Smooth muscle cell (in vitro differentiated cells): ENCODE data around the gene RHOA. TPM values are rescaled to one million over a fixed set of nuclear protein-coding genes. Genes with fewer than 3 reads are reported as not detected.
"Not testable (repeated sequence)": the region's sequence is repeated elsewhere in the genome, so short reads cannot be mapped to it uniquely, and the experiment has no call there.

ENCODE experiments used
- DNase-seq: peaks from one replicate; lab custom pipeline; 2025; ENCODE audit not compliant: unreplicated experiment; lab: John Stamatoyannopoulos, UW
- H2AFZ ChIP-seq: fragments of 200-600 bp; sonication (generic); 2 replicates; pipeline ENCODE4 v1.6.0; 2016; ENCODE audit warnings: antibody characterized with exemption, low read depth, mild to moderate bottlenecking
- H3F3A ChIP-seq: fragments of 200-600 bp; sonication (generic); 2 replicates; pipeline ENCODE4 v1.6.0; 2017; ENCODE audit warnings: antibody characterized with exemption, low read depth
- H3K27ac ChIP-seq: fragments of 200-600 bp; sonication (generic); 2 replicates; pipeline ENCODE4 v1.5.1; 2016; ENCODE audit warnings: low read depth, mild to moderate bottlenecking
- H3K27me3 ChIP-seq: fragments of 200-600 bp; sonication (generic); 2 replicates; pipeline ENCODE4 v1.6.1; 2016; ENCODE audit warnings: low read depth, mild to moderate bottlenecking
- H3K36me3 ChIP-seq: fragments of 200-600 bp; sonication (generic); 2 replicates; pipeline ENCODE4 v1.5.1; 2016; ENCODE audit warnings: low read depth
- H3K4me1 ChIP-seq: fragments of 200-600 bp; sonication (generic); 2 replicates; pipeline ENCODE4 v1.5.1; 2016; ENCODE audit warnings: low read depth
- H3K4me2 ChIP-seq: fragments of 200-600 bp; sonication (generic); 2 replicates; pipeline ENCODE4 v1.6.0; 2016; ENCODE audit warnings: mild to moderate bottlenecking
- H3K4me3 ChIP-seq: fragments of 200-600 bp; sonication (generic); 2 replicates; pipeline ENCODE4 v1.5.1; 2016; ENCODE audit warnings: mild to moderate bottlenecking
- H3K79me2 ChIP-seq: fragments of 200-600 bp; sonication (generic); 2 replicates; pipeline ENCODE4 v1.6.0; 2016; ENCODE audit warnings: low read depth, mild to moderate bottlenecking
- H3K9ac ChIP-seq: fragments of 200-600 bp; sonication (generic); 2 replicates; pipeline ENCODE4 v1.6.0; 2016; ENCODE audit warnings: low read depth
- H3K9me3 ChIP-seq: fragments of 200-600 bp; sonication (generic); replicated peaks from 2 replicates; pipeline ENCODE4 v1.5.1; 2016; ENCODE audit warnings: low read depth
- H4K20me1 ChIP-seq: fragments of 200-600 bp; sonication (generic); 2 replicates; pipeline ENCODE4 v1.6.0; 2016; ENCODE audit warnings: low read depth
- WGBS: methylation state at CpG from one replicate; pipeline ENCODE4 v1.1.7; 2016; ENCODE audit warnings: low lambda C conversion rate; 5-methylcytosine and 5-hydroxymethylcytosine counted together
- polyA plus RNA-seq: library from polyadenylated mRNA; unstranded; fragments of >200 nt; fragmentation: Nextera tagmentation; extraction: Ambion mirVana; gene quantifications from 2 replicates; pipeline ENCODE4 v1.2.1, GENCODE V29; 2016
- total RNA-seq: library from RNA; depleted of rRNA; stranded (reverse); fragments of >200 nt; gene quantifications from 2 replicates; pipeline ENCODE4 v1.2.3, GENCODE V29; 2014
- TF ChIP-seq, protein P1 (sequence below): fragments of 200-600 bp; sonication (generic); IDR thresholded peaks from 2 replicates; pipeline ENCODE4 v1.5.1; 2017; ENCODE audit warnings: borderline replicate concordance, mild to moderate bottlenecking, antibody characterized with exemption; ENCODE audit not compliant: insufficient read depth, poor library complexity, severe bottlenecking

Gene RHOA
- total and polyA plus RNA-seq, 2 experiments from 2014 or later, result 447 to 530 TPM

DNA sequence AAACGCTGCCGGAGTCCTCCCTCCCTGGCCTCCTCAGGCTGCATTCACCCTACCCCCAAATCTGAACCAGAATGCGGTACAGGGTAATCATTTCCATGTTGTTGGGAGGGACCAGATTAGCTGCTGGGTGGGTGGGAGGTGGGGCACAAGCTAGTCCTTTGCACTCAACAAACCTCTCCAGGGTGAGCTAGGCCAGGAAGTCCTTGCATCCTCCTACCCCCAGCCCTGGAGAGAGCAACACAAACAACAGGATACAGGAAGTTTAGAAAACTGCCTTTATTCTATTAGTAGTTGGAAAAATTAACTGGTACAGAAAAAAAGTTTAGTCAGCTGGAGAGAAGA lies 52.9 kb downstream of the RHOA start:
- Histone ChIP-seq H3K9ac (no peak overlapping the region), H3K4me2 (peak overlapping the region; percentile 87), H3K27ac (peak overlapping the region; percentile 87), H3K36me3 (no peaks in the 10 kb centered on the region), H3K27me3 (no peaks in the 10 kb centered on the region), H3F3A (peaks cover 20% of the 10 kb centered on the region), H3K4me3 (peak overlapping the region; percentile 68), H2AFZ (no peak overlapping the region), H3K4me1 (peaks cover 17% of the 10 kb centered on the region), H3K79me2 (peaks cover 18% of the 10 kb centered on the region), H3K9me3 (no peaks in the 10 kb centered on the region), H4K20me1 (peaks cover 33% of the 10 kb centered on the region)
- no peak for DNase-seq
- WGBS, result 43% methylated on average over 3 of the region's 3 CpGs
- TF ChIP-seq, protein P1, sequence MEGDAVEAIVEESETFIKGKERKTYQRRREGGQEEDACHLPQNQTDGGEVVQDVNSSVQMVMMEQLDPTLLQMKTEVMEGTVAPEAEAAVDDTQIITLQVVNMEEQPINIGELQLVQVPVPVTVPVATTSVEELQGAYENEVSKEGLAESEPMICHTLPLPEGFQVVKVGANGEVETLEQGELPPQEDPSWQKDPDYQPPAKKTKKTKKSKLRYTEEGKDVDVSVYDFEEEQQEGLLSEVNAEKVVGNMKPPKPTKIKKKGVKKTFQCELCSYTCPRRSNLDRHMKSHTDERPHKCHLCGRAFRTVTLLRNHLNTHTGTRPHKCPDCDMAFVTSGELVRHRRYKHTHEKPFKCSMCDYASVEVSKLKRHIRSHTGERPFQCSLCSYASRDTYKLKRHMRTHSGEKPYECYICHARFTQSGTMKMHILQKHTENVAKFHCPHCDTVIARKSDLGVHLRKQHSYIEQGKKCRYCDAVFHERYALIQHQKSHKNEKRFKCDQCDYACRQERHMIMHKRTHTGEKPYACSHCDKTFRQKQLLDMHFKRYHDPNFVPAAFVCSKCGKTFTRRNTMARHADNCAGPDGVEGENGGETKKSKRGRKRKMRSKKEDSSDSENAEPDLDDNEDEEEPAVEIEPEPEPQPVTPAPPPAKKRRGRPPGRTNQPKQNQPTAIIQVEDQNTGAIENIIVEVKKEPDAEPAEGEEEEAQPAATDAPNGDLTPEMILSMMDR, result no peak

DNA sequence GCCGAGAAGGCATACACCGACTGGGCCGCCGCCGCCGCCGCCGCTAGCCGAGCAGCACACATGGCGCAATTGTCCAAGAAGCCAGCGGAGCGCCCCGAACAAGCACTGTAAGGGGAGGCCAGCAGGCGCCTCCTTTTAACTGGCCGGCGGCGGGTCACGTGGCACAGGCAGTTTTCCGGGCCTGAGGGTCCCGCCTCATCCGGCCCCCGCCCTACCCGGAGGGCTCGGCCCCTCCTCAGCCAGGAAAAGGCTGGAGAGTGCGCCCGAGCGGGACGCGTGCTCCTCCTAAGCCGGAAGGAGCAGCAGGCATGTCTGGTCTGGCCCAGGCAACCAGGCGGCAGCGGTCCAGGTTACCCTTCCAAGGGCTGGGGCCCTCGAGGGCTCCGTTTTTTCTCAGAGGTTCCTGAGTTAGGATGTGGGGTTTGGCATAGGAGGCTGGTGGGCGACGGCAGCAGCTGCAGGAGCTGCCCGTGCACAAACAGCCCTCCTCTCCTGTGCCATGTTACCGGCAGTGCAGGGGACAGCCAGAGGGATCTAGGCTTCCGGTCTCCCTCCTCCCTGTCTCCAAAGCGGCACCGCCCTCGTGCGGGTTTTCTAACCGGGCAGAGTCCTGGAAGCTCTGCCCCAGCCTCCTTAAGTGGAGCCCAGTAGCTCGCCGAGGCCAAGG lies 53.4 kb downstream of the RHOA start, which contains the start of gene GPX1:
TSS of gene GPX1 (minus strand) at position 137 of the 667 bp plus-strand sequence. CDS start at position 62, 75 bp downstream.
- peaks cover 13% of the 10 kb centered on the region for H3K79me2 ChIP-seq
- WGBS, result 5% methylated on average over 32 of the region's 46 CpGs
- H3K4me2 ChIP-seq, result peak within 1 kb of the TSS; percentile 87
- H3K9me3 ChIP-seq, result no peaks in the 10 kb centered on the region
- peak within 1 kb of the TSS; percentile 78 for H3K9ac ChIP-seq
- peaks cover 28% of the 10 kb centered on the region for H4K20me1 ChIP-seq
- no peaks in the 10 kb centered on the region for H3K36me3 ChIP-seq
- no peak within 1 kb of the TSS for H2AFZ ChIP-seq
- H3K4me3 ChIP-seq, result peak within 1 kb of the TSS; percentile 68
- DNase-seq, result peak; percentile 83
- no peaks in the 10 kb centered on the region for H3K27me3 ChIP-seq
- peaks cover 17% of the 10 kb centered on the region for H3K4me1 ChIP-seq
- TF ChIP-seq, protein P1, result no peak
- peak within 1 kb of the TSS; percentile 87 for H3K27ac ChIP-seq
- peaks cover 20% of the 10 kb centered on the region for H3F3A ChIP-seq

DNA sequence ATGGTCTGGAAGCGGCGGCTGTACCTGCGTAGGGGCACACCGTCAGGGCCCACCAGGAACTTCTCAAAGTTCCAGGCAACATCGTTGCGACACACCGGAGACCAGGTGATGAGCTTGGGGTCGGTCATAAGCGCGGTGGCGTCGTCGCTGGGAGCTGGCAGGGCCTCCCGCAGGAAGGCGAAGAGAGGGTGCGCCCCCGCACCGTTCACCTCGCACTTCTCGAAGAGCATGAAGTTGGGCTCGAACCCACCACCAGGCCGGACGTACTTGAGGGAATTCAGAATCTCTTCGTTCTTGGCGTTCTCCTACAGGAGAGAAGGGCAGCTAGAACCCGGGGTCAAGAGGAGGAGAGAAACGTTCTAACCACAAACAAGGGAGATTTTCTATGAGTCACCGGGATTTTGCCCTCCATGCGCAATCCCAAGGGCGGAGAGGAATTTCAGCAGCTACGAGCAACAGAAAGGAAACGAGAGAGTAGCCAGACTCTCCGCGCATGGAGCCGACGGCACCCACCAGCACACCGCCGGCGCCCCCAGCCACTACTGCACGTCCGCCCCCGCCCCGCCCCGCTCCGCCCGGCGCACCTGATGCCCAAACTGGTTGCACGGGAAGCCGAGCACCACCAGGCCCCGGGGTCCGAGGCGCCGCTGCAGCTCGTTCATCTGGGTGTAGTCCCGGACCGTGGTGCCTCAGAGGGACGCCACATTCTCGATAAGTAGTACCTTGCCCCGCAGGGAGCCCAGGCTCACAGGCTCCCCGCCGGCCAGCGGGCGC lies 54.1 kb downstream of the RHOA start:
- H3K79me2 ChIP-seq, result peaks cover 13% of the 10 kb centered on the region
- 9% methylated on average over 55 of the region's 63 CpGs for WGBS

DNA sequence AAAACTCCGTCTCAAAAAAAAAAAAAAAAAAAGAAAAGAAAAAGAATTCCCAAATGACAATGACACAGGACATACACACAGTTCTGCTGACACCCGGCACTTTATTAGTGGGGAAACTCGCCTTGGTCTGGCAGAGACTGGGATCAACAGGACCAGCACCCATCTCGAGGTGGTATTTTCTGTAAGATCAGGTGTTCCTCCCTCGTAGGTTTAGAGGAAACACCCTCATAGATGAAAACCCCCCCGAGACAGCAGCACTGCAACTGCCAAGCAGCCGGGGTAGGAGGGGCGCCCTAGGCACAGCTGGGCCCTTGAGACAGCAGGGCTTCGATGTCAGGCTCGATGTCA lies 54.7 kb downstream of the RHOA start:
- Histone ChIP-seq H3K9ac (peak overlapping the region; percentile 78), H3K4me2 (peak overlapping the region; percentile 87), H3K79me2 (peaks cover 13% of the 10 kb centered on the region), H3F3A (peaks cover 24% of the 10 kb centered on the region), H3K4me3 (peak overlapping the region; percentile 68), H3K27ac (peak overlapping the region; percentile 87), H4K20me1 (peaks cover 15% of the 10 kb centered on the region), H3K4me1 (peaks cover 17% of the 10 kb centered on the region)
- 66% methylated on average over 10 of the region's 10 CpGs for WGBS
- H2AFZ ChIP-seq, H3K27me3 ChIP-seq, H3K36me3 ChIP-seq, H3K9me3 ChIP-seq, DNase-seq: not testable (repeated sequence)

More for the DNA sequence above, 54.1 kb downstream of the RHOA start:
- Histone ChIP-seq H4K20me1 (peaks cover 21% of the 10 kb centered on the region), H3K4me3 (peak overlapping the region; percentile 68), H3K27ac (peak overlapping the region; percentile 87), H3K4me2 (peak overlapping the region; percentile 87), H3K9ac (peak overlapping the region; percentile 78), H3F3A (peaks cover 20% of the 10 kb centered on the region), H3K4me1 (peaks cover 17% of the 10 kb centered on the region)
- DNase-seq, result peak; percentile 68
- not testable (repeated sequence) for H3K27me3 ChIP-seq, H3K36me3 ChIP-seq, H3K9me3 ChIP-seq, H2AFZ ChIP-seq
